ENCODE measurements around the gene PRXL2B.
A peak's percentile ranks its signal among the peaks of the same experiment; 100 is the strongest.

Gene PRXL2B

GRCh38 chr1:2586154-2587070 lies at the start of gene PRXL2B:
Gene PRXL2B, plus strand, starts transcription at chr1:2586777. Its CDS starts 109 bp downstream, at chr1:2586886.
- Histone ChIP-seq H3K9me2 (replicated peaks; ENCODE audit: control insufficient read depth, low read length) (no peaks in the 10 kb centered on the region), H3K27me3 (ENCODE audit: control insufficient read depth, low read length) (no peaks in the 10 kb centered on the region), H3K36me3 (ENCODE audit: control insufficient read depth, low read length) (peaks cover 14% of the 10 kb centered on the region), H3K27ac (ENCODE audit: low read depth, low read length) (peak within 1 kb of the TSS; percentile 90), H4K20me1 (ENCODE audit: control insufficient read depth, insufficient read depth, low read depth, low read length) (no peaks in the 10 kb centered on the region), H3K9me3 (ENCODE audit: control insufficient read depth, insufficient read depth, low read length) (no peaks in the 10 kb centered on the region), H3F3A (ENCODE audit: control insufficient read depth, insufficient read depth) (peaks cover 8% of the 10 kb centered on the region), H3K4me2 (ENCODE audit: low read length) (peak within 1 kb of the TSS; percentile 88), H3K4me1 (ENCODE audit: control insufficient read depth, low read length) (peaks cover 45% of the 10 kb centered on the region), H3K4me3 (ENCODE audit: low read length) (peak within 1 kb of the TSS; percentile 88), H3K79me2 (ENCODE audit: control insufficient read depth, low read length) (no peaks in the 10 kb centered on the region)
- no peak for TF ChIP-seq CTCF (IDR thresholded peaks at IDR 0.05; ENCODE audit: low read depth, low read length, poor library complexity, severe bottlenecking)
- no peak for TF ChIP-seq EZH2phosphoT487 (IDR thresholded peaks at IDR 0.05; ENCODE audit: borderline replicate concordance, low read length)

GRCh38 chr1:2537784-2538115 lies 48.8 kb upstream of the PRXL2B start:
- no peaks in the 10 kb centered on the region for H3K9me3 ChIP-seq (ENCODE audit: control insufficient read depth, insufficient read depth, low read length)
- TF ChIP-seq CTCF (IDR thresholded peaks at IDR 0.05; ENCODE audit: low read depth, low read length, poor library complexity, severe bottlenecking) (no peak), EZH2phosphoT487 (IDR thresholded peaks at IDR 0.05; ENCODE audit: borderline replicate concordance, low read length) (no peak)
- no peaks in the 10 kb centered on the region for H3K9me2 ChIP-seq (replicated peaks; ENCODE audit: control insufficient read depth, low read length)
- no peaks in the 10 kb centered on the region for H3K4me1 ChIP-seq (ENCODE audit: control insufficient read depth, low read length)
- no peak overlapping the region for H3K4me2 ChIP-seq (ENCODE audit: low read length)
- H3K79me2 ChIP-seq (ENCODE audit: control insufficient read depth, low read length): no peaks in the 10 kb centered on the region
- H3K4me3 ChIP-seq (ENCODE audit: low read length): no peak overlapping the region
- H4K20me1 ChIP-seq (ENCODE audit: control insufficient read depth, insufficient read depth, low read depth, low read length): no peaks in the 10 kb centered on the region
- H3K27ac ChIP-seq (ENCODE audit: low read depth, low read length): no peak overlapping the region
- H3F3A ChIP-seq (ENCODE audit: control insufficient read depth, insufficient read depth): no peaks in the 10 kb centered on the region
- peaks cover 31% of the 10 kb centered on the region for H3K27me3 ChIP-seq (ENCODE audit: control insufficient read depth, low read length)
- H3K36me3 ChIP-seq (ENCODE audit: control insufficient read depth, low read length): no peaks in the 10 kb centered on the region

GRCh38 chr1:2538376-2538775 lies 48.2 kb upstream of the PRXL2B start:
- no peaks in the 10 kb centered on the region for H3K4me1 ChIP-seq (ENCODE audit: control insufficient read depth, low read length)

More at GRCh38 chr1:2538376-2538775, 48.2 kb upstream of the PRXL2B start:
- no peak overlapping the region for H3K4me3 ChIP-seq (ENCODE audit: low read length)
- peaks cover 31% of the 10 kb centered on the region for H3K27me3 ChIP-seq (ENCODE audit: control insufficient read depth, low read length)
- no peaks in the 10 kb centered on the region for H3K9me2 ChIP-seq (replicated peaks; ENCODE audit: control insufficient read depth, low read length)
- H3K4me2 ChIP-seq (ENCODE audit: low read length): no peak overlapping the region
- no peaks in the 10 kb centered on the region for H3K79me2 ChIP-seq (ENCODE audit: control insufficient read depth, low read length)
- H4K20me1 ChIP-seq (ENCODE audit: control insufficient read depth, insufficient read depth, low read depth, low read length): no peaks in the 10 kb centered on the region
- no peak for TF ChIP-seq CTCF (IDR thresholded peaks at IDR 0.05; ENCODE audit: low read depth, low read length, poor library complexity, severe bottlenecking)
- no peak for TF ChIP-seq EZH2phosphoT487 (IDR thresholded peaks at IDR 0.05; ENCODE audit: borderline replicate concordance, low read length)
- H3F3A ChIP-seq (ENCODE audit: control insufficient read depth, insufficient read depth): no peaks in the 10 kb centered on the region
- no peak overlapping the region for H3K27ac ChIP-seq (ENCODE audit: low read depth, low read length)
- H3K9me3 ChIP-seq (ENCODE audit: control insufficient read depth, insufficient read depth, low read length): no peaks in the 10 kb centered on the region
- no peaks in the 10 kb centered on the region for H3K36me3 ChIP-seq (ENCODE audit: control insufficient read depth, low read length)
